Activated T-helper 17 cell treated with anti-CD3 and anti-CD28 coated beads, Interleukin-2, amount 50 U/mL, for 72 hours (primary cell): ENCODE measurements around the gene RNF187. TPM values are rescaled to one million over a fixed set of nuclear protein-coding genes. Genes with fewer than 3 reads are reported as not detected.

Source experiments
- ATAC-seq: fragments of 150-1000 bp; cut with Tn5 transposase; replicated peaks from 2 replicates; pipeline ENCODE4 v1.10.0; 2021; ENCODE audit warnings: mild to moderate bottlenecking, moderate library complexity
- H3K27ac Mint-ChIP-seq: one replicate; pipeline ENCODE4 v1.8.0; 2022; ENCODE audit warnings: mixed read lengths
- H3K27me3 Mint-ChIP-seq: one replicate; pipeline ENCODE4 v1.8.0; 2022; ENCODE audit warnings: mixed read lengths
- H3K36me3 Mint-ChIP-seq: one replicate; pipeline ENCODE4 v1.8.0; 2022; ENCODE audit warnings: low read depth, mild to moderate bottlenecking, mixed read lengths
- H3K4me1 Mint-ChIP-seq: one replicate; pipeline ENCODE4 v1.8.0; 2022; ENCODE audit warnings: mixed read lengths
- H3K4me3 Mint-ChIP-seq: one replicate; pipeline ENCODE4 v1.8.0; 2022; ENCODE audit warnings: mild to moderate bottlenecking, mixed read lengths
- H3K9me3 Mint-ChIP-seq: one replicate; pipeline ENCODE4 v1.8.0; 2022; ENCODE audit warnings: mixed read lengths
- total RNA-seq, 2 donors: library from RNA; stranded (reverse); gene quantifications; one replicate each; pipeline ENCODE4 v1.2.3, GENCODE V29; 2022

RNF187 gene
- total RNA-seq, 2 donors from 2014 or later: 92.7 to 111 TPM

GRCh38 chr1:228454238-228454637, 32.9 kb upstream of the RNF187 start:
- ATAC-seq: no peak
- H3K27me3 Mint-ChIP-seq: no peaks in the 10 kb centered on the region
- H3K4me1 Mint-ChIP-seq: peaks cover 22% of the 10 kb centered on the region
- peaks cover 14% of the 10 kb centered on the region for H3K36me3 Mint-ChIP-seq
- peak overlapping the region; percentile 54 for H3K27ac Mint-ChIP-seq
- H3K9me3 Mint-ChIP-seq: no peaks in the 10 kb centered on the region
- no peak overlapping the region for H3K4me3 Mint-ChIP-seq

DNA sequence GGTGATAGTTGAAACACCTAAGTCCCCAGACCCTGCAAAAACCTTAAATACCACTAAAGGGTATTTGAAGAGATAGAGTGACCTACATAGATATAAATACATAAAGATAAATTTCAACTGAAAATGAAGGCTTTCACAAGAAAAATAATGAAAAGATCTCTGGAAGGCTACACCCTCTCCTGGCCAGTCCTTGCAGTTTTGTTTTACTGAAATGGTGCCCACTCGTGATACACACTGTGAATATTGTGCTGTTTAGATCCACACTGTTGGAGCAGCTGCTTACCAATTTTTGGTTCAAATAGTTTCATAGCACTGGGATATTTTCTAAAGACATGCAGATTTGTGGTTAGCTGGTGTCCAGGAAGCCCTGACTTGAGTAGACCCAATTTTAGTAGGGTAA, 31.5 kb upstream of the RNF187 start:
- Mint-ChIP-seq H3K4me1 (peaks cover 24% of the 10 kb centered on the region), H3K36me3 (peaks cover 15% of the 10 kb centered on the region), H3K4me3 (peak overlapping the region; percentile 86), H3K9me3 (no peaks in the 10 kb centered on the region), H3K27me3 (no peaks in the 10 kb centered on the region), H3K27ac (no peak overlapping the region)
- no peak for ATAC-seq

DNA sequence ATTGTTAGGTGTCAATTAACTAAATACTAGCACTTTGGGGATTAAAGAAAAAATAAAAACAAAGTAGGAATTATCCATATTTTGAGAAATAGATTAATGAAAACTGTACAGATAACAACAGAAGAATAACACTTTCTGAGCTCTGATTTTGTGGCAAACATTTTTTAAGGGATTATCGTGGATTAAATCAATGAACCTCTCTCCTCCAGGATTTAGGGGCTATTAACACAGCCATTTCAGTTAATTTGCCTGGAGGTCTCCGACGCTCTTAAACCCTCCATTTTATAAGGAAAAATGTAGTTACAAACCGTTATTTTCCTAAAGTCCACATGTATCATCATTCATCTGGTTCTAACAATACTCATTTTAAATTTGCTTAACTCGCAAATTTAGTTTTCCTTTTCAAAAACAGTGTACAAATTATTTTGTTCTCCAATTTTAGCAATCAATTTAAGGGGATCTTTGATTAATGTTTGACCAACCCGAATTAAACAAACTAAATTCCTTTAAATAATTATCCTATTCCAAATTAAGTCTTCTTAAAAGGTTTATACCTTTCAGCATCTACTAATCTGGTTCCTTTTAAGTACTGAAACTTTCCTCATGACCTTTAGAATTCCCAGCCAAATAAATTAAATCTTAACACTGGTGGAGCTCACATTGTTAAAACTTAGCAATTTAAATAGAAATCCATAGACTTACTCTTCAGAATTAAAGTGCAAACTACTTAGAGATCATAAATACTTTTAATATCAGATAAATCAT, 30.7 kb upstream of the RNF187 start:
- no peaks in the 10 kb centered on the region for H3K27me3 Mint-ChIP-seq
- no peak for ATAC-seq

DNA sequence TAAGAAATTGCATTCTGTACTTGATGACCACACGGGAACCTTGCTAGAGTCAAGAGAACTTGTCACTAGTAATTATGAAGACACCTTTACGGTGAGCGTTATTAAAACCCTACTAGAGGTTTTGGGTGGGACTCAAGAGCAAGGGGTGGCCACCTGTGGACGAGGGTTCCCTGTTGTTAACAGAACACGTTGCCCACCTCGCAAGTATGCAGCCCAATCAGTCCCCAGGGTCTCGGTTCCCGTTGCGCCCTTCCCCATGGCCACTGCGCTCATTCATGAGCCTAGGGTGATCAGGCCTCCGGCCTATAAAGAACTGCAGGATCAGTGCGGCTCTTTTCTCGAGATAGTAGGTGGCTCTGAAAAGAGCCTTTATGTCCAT, 30.2 kb upstream of the RNF187 start:
- H3K4me3 Mint-ChIP-seq: peak overlapping the region; percentile 86
- H3K36me3 Mint-ChIP-seq: peaks cover 20% of the 10 kb centered on the region
- peak overlapping the region; percentile 82 for H3K27ac Mint-ChIP-seq
- peak; percentile 8 for ATAC-seq
- H3K9me3 Mint-ChIP-seq: no peaks in the 10 kb centered on the region
- H3K4me1 Mint-ChIP-seq: peaks cover 28% of the 10 kb centered on the region
- no peaks in the 10 kb centered on the region for H3K27me3 Mint-ChIP-seq

More for the DNA sequence above, 30.7 kb upstream of the RNF187 start:
- Mint-ChIP-seq H3K27ac (peak overlapping the region; percentile 82), H3K4me1 (peaks cover 28% of the 10 kb centered on the region), H3K9me3 (no peaks in the 10 kb centered on the region), H3K4me3 (peak overlapping the region; percentile 86), H3K36me3 (peaks cover 20% of the 10 kb centered on the region)

DNA sequence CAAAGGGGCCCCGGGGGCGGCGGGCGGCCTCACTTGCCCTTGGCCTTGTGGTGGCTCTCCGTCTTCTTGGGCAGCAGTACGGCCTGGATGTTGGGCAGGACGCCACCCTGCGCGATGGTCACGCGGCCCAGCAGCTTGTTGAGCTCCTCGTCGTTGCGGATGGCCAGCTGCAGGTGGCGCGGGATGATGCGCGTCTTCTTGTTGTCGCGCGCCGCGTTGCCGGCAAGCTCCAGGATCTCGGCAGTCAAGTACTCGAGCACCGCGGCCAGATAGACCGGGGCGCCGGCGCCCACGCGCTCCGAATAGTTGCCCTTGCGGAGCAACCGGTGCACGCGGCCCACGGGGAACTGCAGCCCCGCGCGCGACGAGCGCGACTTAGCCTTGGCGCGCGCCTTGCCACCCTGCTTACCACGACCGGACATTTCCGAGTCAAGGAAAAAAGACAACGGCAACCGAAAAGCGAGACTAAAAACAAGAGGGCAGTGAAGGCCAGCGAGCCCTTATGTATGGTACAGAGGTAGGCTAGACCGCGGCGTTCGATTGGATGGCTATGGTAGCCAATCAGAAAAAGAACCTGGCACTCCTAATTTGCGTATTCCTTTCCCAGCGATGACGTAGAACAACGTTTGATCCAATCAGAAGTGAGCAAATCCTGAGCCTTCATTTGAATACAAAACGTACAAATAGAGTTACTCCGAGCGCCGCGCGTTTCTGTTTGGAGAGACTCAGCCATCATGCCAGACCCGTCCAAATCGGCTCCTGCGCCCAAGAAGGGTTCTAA, 29.6 kb upstream of the RNF187 start:
- Mint-ChIP-seq H3K4me1 (peaks cover 31% of the 10 kb centered on the region), H3K27me3 (no peaks in the 10 kb centered on the region), H3K36me3 (peaks cover 20% of the 10 kb centered on the region), H3K27ac (peak overlapping the region; percentile 82), H3K9me3 (no peaks in the 10 kb centered on the region), H3K4me3 (peak overlapping the region; percentile 86)
- ATAC-seq: peak; percentile 91

- peak overlapping the region; percentile 82 for H3K27ac Mint-ChIP-seq
- H3K36me3 Mint-ChIP-seq: peaks cover 20% of the 10 kb centered on the region
- H3K27me3 Mint-ChIP-seq: no peaks in the 10 kb centered on the region
- H3K4me3 Mint-ChIP-seq: peak overlapping the region; percentile 86
- no peaks in the 10 kb centered on the region for H3K9me3 Mint-ChIP-seq
- ATAC-seq: no peak
- peaks cover 30% of the 10 kb centered on the region for H3K4me1 Mint-ChIP-seq
Observed at GRCh38 chr1:228459091-228459993, 27.8 kb upstream of the RNF187 start.

- Mint-ChIP-seq H3K36me3 (peaks cover 20% of the 10 kb centered on the region), H3K4me1 (peaks cover 41% of the 10 kb centered on the region), H3K27ac (peak overlapping the region; percentile 36), H3K27me3 (no peaks in the 10 kb centered on the region), H3K9me3 (no peaks in the 10 kb centered on the region), H3K4me3 (peak overlapping the region; percentile 84)
- ATAC-seq: no peak
Observed at GRCh38 chr1:228460821-228461220, 26.4 kb upstream of the RNF187 start.

- H3K27ac Mint-ChIP-seq: peak overlapping the region; percentile 47
- H3K4me1 Mint-ChIP-seq: peaks cover 46% of the 10 kb centered on the region
- ATAC-seq: no peak
- peak overlapping the region; percentile 84 for H3K4me3 Mint-ChIP-seq
- peaks cover 17% of the 10 kb centered on the region for H3K36me3 Mint-ChIP-seq
- no peaks in the 10 kb centered on the region for H3K9me3 Mint-ChIP-seq
- no peaks in the 10 kb centered on the region for H3K27me3 Mint-ChIP-seq
Observed at GRCh38 chr1:228462560-228462959, 24.6 kb upstream of the RNF187 start.

DNA sequence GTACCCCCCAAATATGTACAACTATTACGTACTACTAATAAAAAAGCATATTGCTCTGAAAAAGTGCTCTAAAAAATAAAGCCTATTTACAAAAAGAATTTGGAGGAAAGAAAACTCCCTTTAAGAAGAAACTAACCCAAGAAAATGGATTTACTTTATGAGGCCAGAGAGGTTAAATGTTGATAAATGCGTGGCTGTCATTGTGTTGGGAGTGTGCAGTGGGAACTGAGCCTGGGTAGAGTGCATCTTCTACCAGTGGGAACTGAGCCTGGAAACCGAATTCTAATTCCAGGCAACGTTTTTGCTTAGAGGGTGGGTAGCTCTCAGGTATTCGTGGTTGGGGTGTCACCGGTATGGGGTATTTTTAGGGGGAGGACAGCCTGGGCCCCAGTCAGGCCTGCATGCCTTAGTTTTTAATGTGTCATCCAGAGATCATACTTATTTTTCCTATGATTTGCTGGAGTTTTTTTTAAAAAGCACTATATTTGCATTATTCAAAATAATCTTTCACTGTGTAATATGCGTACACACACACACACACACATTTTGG, 24.1 kb upstream of the RNF187 start:
- Mint-ChIP-seq H3K9me3 (no peaks in the 10 kb centered on the region), H3K4me1 (peaks cover 43% of the 10 kb centered on the region), H3K27me3 (no peaks in the 10 kb centered on the region), H3K27ac (peak overlapping the region; percentile 47), H3K36me3 (peaks cover 12% of the 10 kb centered on the region), H3K4me3 (peak overlapping the region; percentile 84)
- peak; percentile 32 for ATAC-seq

- peaks cover 39% of the 10 kb centered on the region for H3K4me1 Mint-ChIP-seq
- peak overlapping the region; percentile 47 for H3K27ac Mint-ChIP-seq
- no peaks in the 10 kb centered on the region for H3K9me3 Mint-ChIP-seq
- no peaks in the 10 kb centered on the region for H3K27me3 Mint-ChIP-seq
- ATAC-seq: peak; percentile 81
- peak overlapping the region; percentile 84 for H3K4me3 Mint-ChIP-seq
- H3K36me3 Mint-ChIP-seq: peaks cover 5% of the 10 kb centered on the region
Observed at GRCh38 chr1:228463559-228464455, 23.4 kb upstream of the RNF187 start.

DNA sequence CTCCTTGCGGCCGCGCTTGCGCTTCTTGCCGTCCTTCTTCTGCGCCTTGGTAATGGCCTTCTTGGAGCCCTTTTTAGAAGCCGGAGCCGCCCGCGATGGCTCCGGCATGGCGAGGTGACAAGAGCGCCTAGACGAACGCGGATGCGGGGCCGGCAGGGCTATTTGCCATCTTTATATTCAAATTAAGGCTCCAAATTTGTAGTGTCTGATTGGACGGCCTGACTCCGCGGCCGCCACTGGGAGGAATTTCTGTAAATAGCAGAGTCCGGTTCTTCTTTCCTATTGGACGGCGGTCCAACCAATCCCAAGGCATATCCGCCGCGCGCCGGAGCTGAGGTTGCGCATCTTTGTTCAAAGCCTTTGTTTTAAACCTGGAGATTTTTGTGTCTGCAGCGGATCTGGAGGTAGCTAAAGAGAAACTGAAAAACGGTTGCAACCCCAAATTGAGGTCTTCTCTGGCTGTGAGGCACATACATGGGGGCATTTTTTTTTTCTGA, 22.6 kb upstream of the RNF187 start:
- Mint-ChIP-seq H3K36me3 (peaks cover 5% of the 10 kb centered on the region), H3K4me1 (peaks cover 39% of the 10 kb centered on the region), H3K27me3 (no peaks in the 10 kb centered on the region), H3K27ac (peak overlapping the region; percentile 47), H3K9me3 (no peaks in the 10 kb centered on the region), H3K4me3 (peak overlapping the region; percentile 84)
- peak; percentile 74 for ATAC-seq

DNA sequence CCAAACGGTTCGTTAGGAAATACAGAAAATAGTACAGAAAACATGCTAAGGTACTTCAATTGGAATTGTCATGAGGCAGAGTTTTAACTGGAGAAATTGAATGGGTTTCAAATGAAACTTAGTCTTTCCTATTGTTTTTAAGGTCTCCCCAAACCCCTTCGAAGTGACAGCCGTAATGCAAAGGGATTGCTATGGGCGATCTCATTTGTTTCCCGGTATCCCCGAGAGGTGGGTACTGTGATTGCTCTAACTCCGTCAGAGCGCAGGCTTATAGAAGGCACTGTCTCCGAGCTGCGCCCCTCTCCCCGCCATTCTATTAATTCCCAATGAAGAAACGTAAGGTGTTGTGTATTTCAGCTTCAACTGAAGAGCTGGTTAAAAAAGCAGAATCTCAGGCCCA, 22.0 kb upstream of the RNF187 start:
- Mint-ChIP-seq H3K4me1 (peaks cover 39% of the 10 kb centered on the region), H3K36me3 (peaks cover 5% of the 10 kb centered on the region), H3K27me3 (no peaks in the 10 kb centered on the region), H3K4me3 (peak overlapping the region; percentile 84), H3K27ac (peak overlapping the region; percentile 47), H3K9me3 (no peaks in the 10 kb centered on the region)
- no peak for ATAC-seq

DNA sequence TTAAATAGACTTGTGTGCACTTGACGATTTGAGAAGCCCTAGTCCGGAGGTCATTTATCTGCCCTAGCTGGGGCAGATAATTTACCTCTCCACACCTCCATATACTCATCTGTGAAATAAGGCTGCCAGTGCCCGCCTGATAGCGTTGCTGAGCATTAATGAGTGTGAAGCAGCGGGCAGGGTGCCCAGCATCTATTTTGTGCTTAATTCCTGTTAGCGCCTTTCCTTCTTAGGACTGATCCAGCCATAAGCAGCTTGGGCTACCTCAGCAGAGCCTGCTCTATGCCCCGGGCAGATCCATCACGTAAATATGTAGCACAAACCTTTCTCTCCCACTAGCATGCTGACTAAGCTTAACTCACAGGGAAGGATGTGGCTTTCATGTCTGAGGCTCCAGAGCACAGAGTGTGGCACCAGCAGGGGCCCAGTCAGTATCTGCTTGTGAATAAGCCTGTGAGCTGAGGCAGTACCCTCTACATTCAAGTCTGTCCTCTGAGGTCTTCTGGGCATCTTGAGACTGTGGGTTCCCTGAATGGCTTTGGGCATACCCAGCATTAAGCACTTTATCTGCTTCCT, 21.5 kb upstream of the RNF187 start:
- H3K27me3 Mint-ChIP-seq: no peaks in the 10 kb centered on the region

More for the DNA sequence above, 21.5 kb upstream of the RNF187 start:
- H3K9me3 Mint-ChIP-seq: no peaks in the 10 kb centered on the region
- H3K4me3 Mint-ChIP-seq: peak overlapping the region; percentile 84
- peaks cover 38% of the 10 kb centered on the region for H3K4me1 Mint-ChIP-seq
- H3K27ac Mint-ChIP-seq: peak overlapping the region; percentile 47
- ATAC-seq: peak; percentile 51
- peaks cover 5% of the 10 kb centered on the region for H3K36me3 Mint-ChIP-seq
